SK-N-SH (cell line): ENCODE results near the gene SLC25A4. TPM values are rescaled to one million over a fixed set of nuclear protein-coding genes. Genes with fewer than 3 reads are reported as not detected.
"Not testable (repeated sequence)": the region's sequence is repeated elsewhere in the genome, so short reads cannot be mapped to it uniquely, and the experiment has no call there.

Experiments
- CTCF ChIA-PET: fragments of 300-600, 350-600 bp; formaldehyde crosslinking; extraction: SDS; loops from one replicate; lab custom pipeline; 2021; lab: Yijun Ruan, JAX
- POLR2A ChIA-PET: fragments of 350-600 bp; sonication (Branson Sonifier 250); formaldehyde crosslinking; extraction: SDS; loops from one replicate; lab custom pipeline; 2020; ENCODE audit warnings: antibody characterized with exemption, inconsistent platforms; lab: Yijun Ruan, JAX
- DNase-seq: peaks from one replicate; pipeline ENCODE4 v3.0.0; 2012
- H2AFZ ChIP-seq: fragments of 200-600 bp; sonication (generic); 2 replicates; pipeline ENCODE4 v1.8.1; 2016; ENCODE audit warnings: antibody characterized with exemption, mild to moderate bottlenecking, low read depth
- H3F3A ChIP-seq: fragments of 200-600 bp; sonication (generic); replicated peaks from 2 replicates; pipeline ENCODE3; 2016; ENCODE audit warnings: antibody characterized with exemption, mild to moderate bottlenecking; ENCODE audit not compliant: insufficient read depth
- H3K27ac ChIP-seq, 2 experiments: fragments of 200-500 bp in 1 of 2; fragments of 200-600 bp in 1 of 2; sonication (Bioruptor generic) in 1 of 2; sonication (generic), shearing (Covaris generic) in 1 of 2; 2 replicates each; pipeline versions ENCODE4 v1.5.1 to v1.6.1; 2014 to 2016; ENCODE audit warnings: low read depth in 2 of 2, inconsistent platforms in 1 of 2, low read length in 1 of 2, mild to moderate bottlenecking in 1 of 2, mixed read lengths in 1 of 2
- H3K27me3 ChIP-seq: fragments of 200-600 bp; sonication (generic), shearing (Covaris generic); 2 replicates; pipeline ENCODE4 v1.6.1; 2016; ENCODE audit warnings: mixed run types; ENCODE audit not compliant: insufficient read depth
- H3K36me3 ChIP-seq, 2 experiments: fragments of 200-500 bp in 1 of 2; fragments of 200-600 bp in 1 of 2; sonication (Bioruptor generic) in 1 of 2; sonication (generic) in 1 of 2; replicated peaks in 1 of 2; 2 replicates each; pipeline versions ENCODE3 to v1.5.1; 2014 to 2016; ENCODE audit warnings: low read length in 1 of 2, mild to moderate bottlenecking in 1 of 2; ENCODE audit not compliant: insufficient read depth in 2 of 2, control insufficient read depth in 1 of 2
- H3K4me1 ChIP-seq, 2 experiments: fragments of 200-500 bp in 1 of 2; fragments of 200-600 bp in 1 of 2; sonication (Bioruptor generic) in 1 of 2; sonication (generic), shearing (Covaris generic) in 1 of 2; 2 replicates each; pipeline versions ENCODE4 v1.5.1 to v1.6.1; 2014 to 2016; ENCODE audit warnings: low read depth in 1 of 2, low read length in 1 of 2, mixed run types in 1 of 2; ENCODE audit not compliant: insufficient read depth in 2 of 2, control insufficient read depth in 1 of 2
- H3K4me2 ChIP-seq: fragments of 200-600 bp; sonication (generic), shearing (Covaris generic); 2 replicates; pipeline ENCODE4 v1.6.1; 2017; ENCODE audit warnings: mixed run types
- H3K4me3 ChIP-seq, 2 experiments: fragments of 200-500 bp in 1 of 2; fragments of 200-600 bp in 1 of 2; sonication (Bioruptor generic) in 1 of 2; sonication (generic), shearing (Covaris generic) in 1 of 2; 2 replicates each; pipeline versions ENCODE4 v1.5.1 to v1.8.1; 2014 to 2016; ENCODE audit warnings: low read depth in 2 of 2, inconsistent platforms in 1 of 2, low read length in 1 of 2, mild to moderate bottlenecking in 1 of 2, mixed read lengths in 1 of 2, moderate library complexity in 1 of 2
- H3K79me2 ChIP-seq: fragments of 200-600 bp; sonication (generic); 2 replicates; pipeline ENCODE4 v1.8.1; 2017; ENCODE audit warnings: mild to moderate bottlenecking; ENCODE audit not compliant: insufficient read depth
- H3K9ac ChIP-seq: fragments of 200-600 bp; sonication (generic); 2 replicates; pipeline ENCODE4 v1.6.1; 2017; ENCODE audit warnings: mixed run types
- H3K9me2 ChIP-seq: fragments of 200-600 bp; sonication (generic); 2 replicates; pipeline ENCODE4 v1.6.1; 2017; ENCODE audit warnings: mixed run types
- H3K9me3 ChIP-seq: fragments of 200-600 bp; sonication (generic); 2 replicates; pipeline ENCODE4 v1.6.1; 2017; ENCODE audit warnings: mixed run types, mild to moderate bottlenecking, moderate library complexity
- H4K20me1 ChIP-seq: fragments of 200-600 bp; sonication (generic); 2 replicates; pipeline ENCODE4 v1.6.1; 2017; ENCODE audit warnings: mild to moderate bottlenecking, mixed run types; ENCODE audit not compliant: insufficient read depth
- CTCF ChIP-seq: fragments of 200-600 bp; sonication (generic); IDR thresholded peaks from 2 replicates; pipeline ENCODE4 v1.6.1; 2017; ENCODE audit warnings: antibody characterized with exemption, mild to moderate bottlenecking, moderate library complexity
- EZH2phosphoT487 ChIP-seq: fragments of 200-600 bp; sonication (generic); IDR thresholded peaks from 2 replicates; pipeline ENCODE4 v1.6.1; 2017; ENCODE audit warnings: low read depth, mixed run types, mild to moderate bottlenecking, antibody characterized with exemption, moderate library complexity, borderline replicate concordance
- GATA2 ChIP-seq: sonication (generic); formaldehyde crosslinking; IDR thresholded peaks from 2 replicates; pipeline ENCODE4 v1.5.0; 2020; ENCODE audit warnings: mild to moderate bottlenecking, missing genetic modification reagents
- IRF3 ChIP-seq: fragments of 150-350 bp; IDR thresholded peaks from 2 replicates; pipeline ENCODE4 v1.6.1; 2016; ENCODE audit warnings: mild to moderate bottlenecking, low read depth, low read length
- JUND ChIP-seq: IDR thresholded peaks from 2 replicates; pipeline ENCODE4 v1.4.0; 2012
- MEF2A ChIP-seq: IDR thresholded peaks from 2 replicates; pipeline ENCODE4 v1.4.0; 2012; ENCODE audit warnings: low read depth, borderline replicate concordance
- MXI1 ChIP-seq: IDR thresholded peaks from 2 replicates; pipeline ENCODE4 v1.6.1; 2012; ENCODE audit warnings: mild to moderate bottlenecking, low read depth, low read length, improper control_type of control experiment
- POLR2AphosphoS5 ChIP-seq: IDR thresholded peaks from 2 replicates; pipeline ENCODE4 v1.6.1; 2012; ENCODE audit warnings: low read depth, low read length
- RCOR1 ChIP-seq: fragments of 150-350 bp; IDR thresholded peaks from 2 replicates; pipeline ENCODE4 v1.6.1; 2017; ENCODE audit warnings: antibody characterized with exemption, low read length
- RFX5 ChIP-seq: IDR thresholded peaks from 2 replicates; pipeline ENCODE4 v1.6.1; 2012; ENCODE audit warnings: mild to moderate bottlenecking, improper control_type of control experiment, low read length
- RXRA ChIP-seq: IDR thresholded peaks from 2 replicates; pipeline ENCODE4 v1.4.0; 2012; ENCODE audit warnings: low read depth, mild to moderate bottlenecking, borderline replicate concordance
- TCF12 ChIP-seq: IDR thresholded peaks from 2 replicates; pipeline ENCODE4 v1.4.0; 2012
- USF2 ChIP-seq: fragments of 150-350 bp; IDR thresholded peaks from 2 replicates; pipeline ENCODE4 v1.6.1; 2017; ENCODE audit warnings: antibody characterized with exemption, low read length, low read depth, borderline replicate concordance
- YY1 ChIP-seq: IDR thresholded peaks from 2 replicates; pipeline ENCODE4 v1.4.0; 2012; ENCODE audit warnings: low read depth, mild to moderate bottlenecking
- WGBS: methylation state at CpG from one replicate; pipeline ENCODE4 v1.1.6; 2017; ENCODE audit warnings: low lambda C conversion rate; 5-methylcytosine and 5-hydroxymethylcytosine counted together
- polyA plus RNA-seq, 3 experiments: library from polyadenylated mRNA; depleted of rRNA; stranded (reverse); fragments of >200 nt; gene quantifications; 2 replicates each; pipeline ENCODE4 v1.2.3, GENCODE V29; 2012

The SLC25A4 gene
- polyA plus RNA-seq, 1 of the 3 experiments (the other 2 are of a cell fraction): 36.2 TPM

DNA sequence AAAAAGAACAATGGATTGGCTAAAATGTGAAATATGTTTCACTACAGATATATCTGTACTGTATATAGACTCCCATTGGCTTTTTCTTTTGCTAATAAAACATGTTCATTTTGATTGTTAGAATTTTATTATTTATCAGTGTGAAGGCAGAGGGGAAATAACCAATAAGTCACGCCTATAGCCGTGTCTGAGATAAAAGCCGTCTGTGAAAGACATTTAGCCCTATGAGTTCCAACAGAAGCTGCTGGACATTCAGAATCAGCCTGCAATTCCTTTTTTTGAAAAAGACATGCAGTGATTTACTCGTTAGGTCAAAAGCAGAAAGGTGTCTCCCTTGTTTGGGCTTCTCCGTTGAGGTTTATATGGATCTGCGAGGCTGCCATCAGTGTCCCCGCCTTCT is 24.2 kb upstream of the SLC25A4 start:
- H3K36me3 ChIP-seq: no peaks in the 10 kb centered on the region
- H3K9me3 ChIP-seq: no peaks in the 10 kb centered on the region
- H3K4me1 ChIP-seq: peaks cover 5 to 12% of the 10 kb centered on the region in 2 experiments; a peak in 2 of 4 replicates
- no peak overlapping the region for H2AFZ ChIP-seq
- WGBS: 91% methylated on average over 7 of the region's 7 CpGs
- no peaks in the 10 kb centered on the region for H3F3A ChIP-seq
- H3K9ac ChIP-seq: no peak overlapping the region
- H4K20me1 ChIP-seq: no peaks in the 10 kb centered on the region
- no peak overlapping the region for H3K4me2 ChIP-seq
- DNase-seq: no peak
- CTCF ChIA-PET: interaction anchor here (1.2 to 1.8 kb wide), 4 partner anchors 10 to 79 kb away, joined by 4 to 7 read pairs (median 5); no protein-coding TSS in a partner anchor
- H3K4me3 ChIP-seq: no peak overlapping the region
- no peaks in the 10 kb centered on the region for H3K9me2 ChIP-seq
- POLR2A ChIA-PET: no interaction called here
- no peak overlapping the region for H3K27ac ChIP-seq
- H3K79me2 ChIP-seq: no peaks in the 10 kb centered on the region
- no peaks in the 10 kb centered on the region for H3K27me3 ChIP-seq
- TF ChIP-seq EZH2phosphoT487: no peak
- no peak for TF ChIP-seq JUND
- no peak for TF ChIP-seq MXI1
- TF ChIP-seq RFX5: no peak
- no peak for TF ChIP-seq RCOR1
- no peak for TF ChIP-seq GATA2 (CRISPR knock-in tag)
- TF ChIP-seq USF2: no peak
- no peak for TF ChIP-seq RXRA
- no peak for TF ChIP-seq IRF3
- no peak for TF ChIP-seq POLR2AphosphoS5
- TF ChIP-seq YY1: no peak
- TF ChIP-seq TCF12: no peak
- no peak for TF ChIP-seq MEF2A
- no peak for TF ChIP-seq CTCF

DNA sequence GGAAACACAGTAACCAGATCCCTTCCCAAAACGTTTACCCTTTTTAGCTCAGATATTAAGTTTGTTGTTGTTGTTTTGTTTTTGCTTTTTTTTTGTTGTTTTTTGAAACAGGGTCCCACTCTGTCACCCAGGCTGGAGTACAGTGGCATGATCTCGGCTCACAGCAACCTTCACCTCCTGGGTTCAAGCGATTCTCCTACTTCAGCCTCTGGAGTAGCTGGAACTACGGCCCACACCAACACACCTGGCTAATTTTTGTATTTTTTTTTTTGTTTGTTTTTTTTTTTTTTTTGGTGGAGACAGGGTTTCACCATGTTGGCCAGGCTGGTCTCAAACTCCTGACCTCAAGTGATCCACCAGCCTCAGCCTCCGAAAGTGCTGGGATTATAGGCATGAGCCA is 23.6 kb upstream of the SLC25A4 start:
- WGBS: 93% methylated on average over 5 of the region's 5 CpGs
- H3K9ac ChIP-seq: not testable (repeated sequence)

More for the DNA sequence above, 23.6 kb upstream of the SLC25A4 start:
- CTCF ChIA-PET: interaction anchor here (0.7 to 1.8 kb wide), 5 partner anchors 9 to 137 kb away, joined by 4 to 7 read pairs (median 5); no protein-coding TSS in a partner anchor
- H3K9me3 ChIP-seq, H2AFZ ChIP-seq, H3K27ac ChIP-seq, H3K36me3 ChIP-seq, H3K79me2 ChIP-seq, H3F3A ChIP-seq, POLR2A ChIA-PET, H3K4me3 ChIP-seq, DNase-seq, H3K9me2 ChIP-seq, H4K20me1 ChIP-seq, H3K27me3 ChIP-seq: not testable (repeated sequence)
- Histone ChIP-seq H3K4me1 (peaks cover 5 to 12% of the 10 kb centered on the region in 2 experiments; a peak in 2 of 4 replicates), H3K4me2 (peak overlapping the region; percentile 2; the same call in 1 of the 2 replicates)
